Transverse colon (tissue), 4 donors: ENCODE results near the gene TMEM63B. TPM values are rescaled to one million over a fixed set of nuclear protein-coding genes. Genes with fewer than 3 reads are reported as not detected.
"Not testable (repeated sequence)": the region's sequence is repeated elsewhere in the genome, so short reads cannot be mapped to it uniquely, and the experiment has no call there.

Experiments used
- DNase-seq: peaks from one replicate; pipeline ENCODE4 v3.0.0-alpha.2; 2019
- H3K27ac ChIP-seq, 4 donors: fragments of 200-600 bp; sonication (generic); 2 replicates each; pipeline ENCODE4 v1.5.1; 2016 to 2018; ENCODE audit warnings: inconsistent platforms in 4 of 4
- H3K27me3 ChIP-seq: fragments of 200-600 bp; sonication (generic); 2 replicates; pipeline ENCODE4 v1.5.1; 2017; ENCODE audit warnings: inconsistent platforms
- H3K36me3 ChIP-seq, 4 donors: fragments of 200-600 bp; sonication (generic); 2 replicates each; pipeline ENCODE4 v1.5.1; 2017 to 2019; ENCODE audit warnings: inconsistent platforms in 4 of 4
- H3K4me1 ChIP-seq, 4 donors: fragments of 200-600 bp; sonication (generic); 2 replicates each; pipeline ENCODE4 v1.5.1; 2017 to 2020; ENCODE audit warnings: inconsistent platforms in 4 of 4
- H3K4me3 ChIP-seq, 4 donors: fragments of 200-600 bp; sonication (generic); 1 replicate in 1 of 4; 2 replicates in 3 of 4; pipeline versions ENCODE4 v1.5.1 to v1.6.1; 2017 to 2019; ENCODE audit warnings: inconsistent platforms in 4 of 4
- H3K9me3 ChIP-seq, 2 donors: fragments of 200-600 bp; sonication (generic); 2 replicates each; pipeline ENCODE4 v1.5.1; 2017 to 2019; ENCODE audit warnings: inconsistent platforms in 2 of 2
- CTCF ChIP-seq, 5 experiments: fragments of 200-600 bp in 3 of 5; fragments of 450-650 bp in 2 of 5; sonication (generic) in 3 of 5; IDR thresholded peaks; 1 replicate in 2 of 5; 2 replicates in 3 of 5; pipeline ENCODE4 v1.5.1; 2016 to 2017; ENCODE audit warnings: antibody characterized with exemption in 5 of 5, inconsistent platforms in 3 of 5, mild to moderate bottlenecking in 2 of 5, moderate library complexity in 1 of 5
- EP300 ChIP-seq: sonication (generic); formaldehyde crosslinking; IDR thresholded peaks from one replicate; pipeline ENCODE4 v1.6.1; 2017; ENCODE audit warnings: antibody characterized with exemption, low read depth
- POLR2A ChIP-seq: fragments of 450-650 bp; IDR thresholded peaks from one replicate; pipeline ENCODE4 v1.6.1; 2016; ENCODE audit warnings: antibody characterized with exemption, mild to moderate bottlenecking, moderate library complexity
- POLR2AphosphoS5 ChIP-seq, 3 donors: sonication (generic); formaldehyde crosslinking; IDR thresholded peaks; one replicate each; pipeline ENCODE4 v1.6.1; 2016; ENCODE audit warnings: antibody characterized with exemption in 3 of 3
- WGBS, 2 donors: methylation state at CpG; one replicate each; pipeline ENCODE4 v1.1.5; 2018; ENCODE audit warnings: low coverage in 1 of 2; 5-methylcytosine and 5-hydroxymethylcytosine counted together
- in situ Hi-C, 4 donors: fragments of 200-750 bp; cut with MboI; loops; one replicate each; pipeline versions ENCODE4 v1.15.0 to v1.15.1; 2017; ENCODE audit warnings: low sequenced_read_pairs in 3 of 4, low pct_ligation_motif_present in 1 of 4, low pct_unique_long_range_greater_than_20kb in 1 of 4
- intact Hi-C: fragments of 100-400 bp; cut with DNase I; formaldehyde crosslinking; loops from one replicate; pipeline ENCODE4 v1.15.1; 2023; ENCODE audit warnings: low total_unique reads
- total RNA-seq, 4 donors: library from RNA; depleted of rRNA; stranded (reverse); fragments of >200 nt; gene quantifications; one replicate each; pipeline ENCODE4 v1.1.0, GENCODE V29; 2016

TMEM63B gene
- total RNA-seq, 4 donors from 2014 or later = 35.0 to 258 (median 89.4) TPM

GRCh38 chr6:44179072-44179536 lies 51.8 kb downstream of the TMEM63B start:
- Histone ChIP-seq H3K4me1 (no peaks in the 10 kb centered on the region), H3K27me3 (no peaks in the 10 kb centered on the region), H3K27ac (no peak overlapping the region), H3K9me3 (no peaks in the 10 kb centered on the region), H3K36me3 (no peaks in the 10 kb centered on the region), H3K4me3 (no peak overlapping the region)
- intact Hi-C loops (loop anchor here (2.0 kb wide), 1 partner anchor 36 kb away; no protein-coding TSS in a partner anchor), in situ Hi-C loops (loop anchor here in 1 of 4 donors (10.0 kb wide), 1 partner anchor 56 kb away; no protein-coding TSS in a partner anchor)
- TF ChIP-seq EP300 (no peak), POLR2AphosphoS5 (IDR thresholded peaks at IDR 0.05) (no peak), CTCF (IDR thresholded peaks at IDR 0.05) (no peak), POLR2A (no peak)
- no peak for DNase-seq
- 45 to 49% methylated on average over 3 to 4 of the region's 4 CpGs for WGBS, 2 donors

GRCh38 chr6:44179648-44180047 lies 52.3 kb downstream of the TMEM63B start:
- Histone ChIP-seq H3K27me3 (no peaks in the 10 kb centered on the region), H3K36me3 (no peaks in the 10 kb centered on the region), H3K4me3 (no peak overlapping the region), H3K9me3 (no peaks in the 10 kb centered on the region), H3K27ac (no peak overlapping the region), H3K4me1 (peaks cover 0 to 2% (median 0%) of the 10 kb centered on the region in 4 donors)
- no peak for DNase-seq
- intact Hi-C loops (loop anchor here (2.0 kb wide), 1 partner anchor 35 kb away; no protein-coding TSS in a partner anchor), in situ Hi-C loops (loop anchor here in 1 of 4 donors (10.0 kb wide), 1 partner anchor 55 kb away; no protein-coding TSS in a partner anchor)
- WGBS, 2 donors = 82 to 100% methylated on average over 1 to 7 of the region's 7 CpGs
- no peak for TF ChIP-seq CTCF (IDR thresholded peaks at IDR 0.05)
- no peak for TF ChIP-seq POLR2A
- TF ChIP-seq POLR2AphosphoS5 (IDR thresholded peaks at IDR 0.05) = no peak
- TF ChIP-seq EP300 = no peak

GRCh38 chr6:44180406-44180805 lies 53.1 kb downstream of the TMEM63B start:
- intact Hi-C loops (no loop called here), in situ Hi-C loops (no loop called here)

GRCh38 chr6:44180886-44181285 lies 53.5 kb downstream of the TMEM63B start:
- H3K36me3 ChIP-seq = no peaks in the 10 kb centered on the region
- intact Hi-C loops = no loop called here
- in situ Hi-C loops = no loop called here
- no peak for TF ChIP-seq POLR2AphosphoS5 (IDR thresholded peaks at IDR 0.05)
- TF ChIP-seq EP300 = no peak
- no peak for TF ChIP-seq POLR2A
- TF ChIP-seq CTCF (IDR thresholded peaks at IDR 0.05) = no peak
- no peaks in the 10 kb centered on the region for H3K27me3 ChIP-seq
- WGBS, 2 donors = 83 to 100% methylated on average over 1 to 4 of the region's 4 CpGs
- no peak overlapping the region for H3K27ac ChIP-seq
- H3K9me3 ChIP-seq = no peaks in the 10 kb centered on the region
- no peak for DNase-seq
- H3K4me3 ChIP-seq = no peak overlapping the region
- H3K4me1 ChIP-seq = peaks cover 0 to 5% (median 0%) of the 10 kb centered on the region in 4 donors

More at GRCh38 chr6:44180406-44180805, 53.1 kb downstream of the TMEM63B start:
- H3K27ac ChIP-seq = no peak overlapping the region
- TF ChIP-seq CTCF (IDR thresholded peaks at IDR 0.05) = no peak
- TF ChIP-seq EP300 = no peak
- TF ChIP-seq POLR2AphosphoS5 (IDR thresholded peaks at IDR 0.05) = no peak
- no peak for TF ChIP-seq POLR2A
- H3K27me3 ChIP-seq = no peaks in the 10 kb centered on the region
- no peak overlapping the region for H3K4me3 ChIP-seq
- 90% methylated on average over 4 of the region's 4 CpGs; no CpG with 5 or more reads in 1 of the 2 donors for WGBS, 2 donors
- H3K36me3 ChIP-seq = no peaks in the 10 kb centered on the region
- H3K4me1 ChIP-seq = peaks cover 0 to 5% (median 0%) of the 10 kb centered on the region in 4 donors
- DNase-seq = no peak
- no peaks in the 10 kb centered on the region for H3K9me3 ChIP-seq

GRCh38 chr6:44181784-44182183 lies 54.4 kb downstream of the TMEM63B start:
- in situ Hi-C loops = not testable (repeated sequence)

More at GRCh38 chr6:44181784-44182183, 54.4 kb downstream of the TMEM63B start:
- H3K27ac ChIP-seq, H3K27me3 ChIP-seq, intact Hi-C loops, H3K36me3 ChIP-seq, H3K9me3 ChIP-seq, H3K4me1 ChIP-seq, DNase-seq, H3K4me3 ChIP-seq: not testable (repeated sequence)
